Measurements from ENCODE around the gene CCDC188.

Gene CCDC188

DNA sequence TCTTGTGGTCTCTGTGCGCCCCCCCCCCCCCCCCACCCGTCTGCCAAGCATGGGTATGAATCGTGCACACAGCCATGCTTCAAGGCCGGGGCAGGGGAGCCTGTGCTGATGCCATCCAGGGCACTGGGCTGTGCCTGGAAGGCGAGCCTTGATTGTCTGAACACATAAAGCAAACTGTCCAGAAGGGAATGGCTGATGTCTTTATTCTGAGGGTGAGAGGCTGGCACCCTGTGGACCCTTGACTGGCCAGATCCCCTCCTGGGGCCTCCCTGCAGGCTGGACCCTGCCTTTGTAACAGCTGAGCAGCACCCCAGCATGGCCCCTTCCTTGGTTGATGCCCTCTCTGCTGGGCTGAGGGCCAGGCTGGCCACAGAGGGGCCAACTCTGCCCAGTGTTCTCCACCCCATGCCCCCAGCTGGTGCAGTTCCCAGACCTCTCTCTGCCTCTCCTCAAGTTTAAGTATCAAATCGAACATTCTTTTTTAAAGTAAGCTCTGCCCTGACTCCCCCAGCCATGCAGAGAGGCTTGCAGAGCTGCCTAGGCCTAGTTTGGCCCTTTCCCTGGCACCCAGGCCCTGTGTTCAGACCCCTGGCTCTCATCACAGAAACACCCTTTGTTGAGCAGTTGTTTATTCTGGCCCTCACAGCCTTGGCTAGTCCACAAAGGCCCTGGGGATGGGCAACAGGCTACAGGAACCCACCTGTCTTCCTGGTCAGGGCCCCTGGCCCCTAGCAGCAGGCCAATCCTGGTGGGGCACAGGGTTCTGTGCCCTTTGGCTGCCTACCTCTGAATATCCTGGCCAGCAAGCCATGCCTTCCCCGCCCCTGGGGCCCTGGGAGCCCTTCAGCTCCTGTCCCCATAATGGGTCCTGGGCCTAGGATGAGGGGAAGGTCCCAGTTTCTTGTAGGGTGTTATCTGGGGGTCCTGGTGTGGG is 38.9 kb downstream of the CCDC188 start:
- no peak for FAIRE-seq
- TF ChIP-seq, protein P1, sequence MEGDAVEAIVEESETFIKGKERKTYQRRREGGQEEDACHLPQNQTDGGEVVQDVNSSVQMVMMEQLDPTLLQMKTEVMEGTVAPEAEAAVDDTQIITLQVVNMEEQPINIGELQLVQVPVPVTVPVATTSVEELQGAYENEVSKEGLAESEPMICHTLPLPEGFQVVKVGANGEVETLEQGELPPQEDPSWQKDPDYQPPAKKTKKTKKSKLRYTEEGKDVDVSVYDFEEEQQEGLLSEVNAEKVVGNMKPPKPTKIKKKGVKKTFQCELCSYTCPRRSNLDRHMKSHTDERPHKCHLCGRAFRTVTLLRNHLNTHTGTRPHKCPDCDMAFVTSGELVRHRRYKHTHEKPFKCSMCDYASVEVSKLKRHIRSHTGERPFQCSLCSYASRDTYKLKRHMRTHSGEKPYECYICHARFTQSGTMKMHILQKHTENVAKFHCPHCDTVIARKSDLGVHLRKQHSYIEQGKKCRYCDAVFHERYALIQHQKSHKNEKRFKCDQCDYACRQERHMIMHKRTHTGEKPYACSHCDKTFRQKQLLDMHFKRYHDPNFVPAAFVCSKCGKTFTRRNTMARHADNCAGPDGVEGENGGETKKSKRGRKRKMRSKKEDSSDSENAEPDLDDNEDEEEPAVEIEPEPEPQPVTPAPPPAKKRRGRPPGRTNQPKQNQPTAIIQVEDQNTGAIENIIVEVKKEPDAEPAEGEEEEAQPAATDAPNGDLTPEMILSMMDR (IDR thresholded peaks at IDR 0.05; ENCODE audit: insufficient read depth, missing control alignments), result no peak
- DNase-seq (ENCODE audit: insufficient read length, low spot score), result no peak

DNA sequence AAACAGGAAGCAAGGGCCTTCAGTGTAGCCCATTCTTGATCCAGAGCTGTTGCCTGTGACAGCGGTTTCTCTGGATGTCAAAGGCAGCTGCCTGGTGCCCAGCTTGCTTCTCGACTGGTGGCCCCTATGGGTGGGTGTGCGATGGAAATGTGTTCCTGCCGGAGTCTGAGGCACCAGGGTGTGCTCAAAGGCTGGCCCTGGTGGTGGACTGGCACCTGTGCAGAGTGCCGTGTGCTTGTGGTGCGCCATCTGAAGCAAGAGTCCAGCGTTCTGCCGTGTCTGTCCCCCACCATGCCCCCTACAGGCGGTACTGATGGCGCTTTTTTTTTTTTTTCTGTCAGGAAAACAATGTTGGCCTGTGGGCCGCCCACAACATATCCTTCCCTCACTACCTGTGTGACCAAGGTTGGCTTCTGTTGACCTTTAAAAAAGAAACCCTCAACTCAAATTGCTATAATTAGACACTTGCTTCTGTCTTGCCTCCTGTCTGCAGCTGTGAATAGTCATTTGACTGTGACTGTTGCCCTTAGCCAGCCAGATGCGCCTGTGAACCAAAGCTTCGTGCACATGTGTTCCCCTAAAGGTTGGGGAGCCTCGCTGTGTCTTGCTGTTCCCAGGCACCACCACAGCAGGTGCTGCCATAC is 39.7 kb downstream of the CCDC188 start:
- FAIRE-seq, result no peak

DNA sequence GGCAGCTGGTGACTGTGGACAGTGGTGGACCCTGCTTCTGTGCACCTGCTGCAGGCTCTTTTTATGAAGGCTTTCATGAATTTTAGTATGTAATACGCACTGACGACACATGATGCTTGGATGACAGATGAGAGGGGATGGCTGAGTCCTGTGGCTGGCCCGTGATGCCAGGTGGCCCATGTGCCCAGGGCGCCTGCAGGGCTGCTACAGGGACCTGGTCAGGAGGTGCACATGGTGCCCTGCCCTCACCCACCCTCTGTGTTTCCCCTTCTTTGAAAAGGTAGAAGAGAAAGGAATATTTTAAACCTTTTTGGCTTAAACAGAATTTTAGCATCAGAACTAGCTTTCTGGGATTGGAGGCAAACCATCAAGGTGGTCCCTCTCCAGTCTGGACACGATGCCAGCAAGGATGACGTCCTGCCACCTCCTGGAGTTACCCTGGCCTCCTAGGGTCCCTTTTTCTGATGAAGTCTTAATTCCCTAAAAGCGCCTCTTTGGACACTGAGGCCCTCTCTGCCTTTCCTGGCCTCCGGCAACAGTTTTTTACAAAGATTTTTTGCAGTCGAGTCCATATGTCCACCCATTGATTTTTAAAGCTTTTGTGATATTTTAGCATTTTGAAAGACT is 40.4 kb downstream of the CCDC188 start:
- no peak for DNase-seq (ENCODE audit: insufficient read length, low spot score)
- FAIRE-seq, result no peak
- TF ChIP-seq, protein P1 (IDR thresholded peaks at IDR 0.05; ENCODE audit: insufficient read depth, missing control alignments), result no peak

More for the DNA sequence above, 39.7 kb downstream of the CCDC188 start:
- no peak for DNase-seq (ENCODE audit: insufficient read length, low spot score)
- TF ChIP-seq, protein P1 (IDR thresholded peaks at IDR 0.05; ENCODE audit: insufficient read depth, missing control alignments), result peak; percentile 24

DNA sequence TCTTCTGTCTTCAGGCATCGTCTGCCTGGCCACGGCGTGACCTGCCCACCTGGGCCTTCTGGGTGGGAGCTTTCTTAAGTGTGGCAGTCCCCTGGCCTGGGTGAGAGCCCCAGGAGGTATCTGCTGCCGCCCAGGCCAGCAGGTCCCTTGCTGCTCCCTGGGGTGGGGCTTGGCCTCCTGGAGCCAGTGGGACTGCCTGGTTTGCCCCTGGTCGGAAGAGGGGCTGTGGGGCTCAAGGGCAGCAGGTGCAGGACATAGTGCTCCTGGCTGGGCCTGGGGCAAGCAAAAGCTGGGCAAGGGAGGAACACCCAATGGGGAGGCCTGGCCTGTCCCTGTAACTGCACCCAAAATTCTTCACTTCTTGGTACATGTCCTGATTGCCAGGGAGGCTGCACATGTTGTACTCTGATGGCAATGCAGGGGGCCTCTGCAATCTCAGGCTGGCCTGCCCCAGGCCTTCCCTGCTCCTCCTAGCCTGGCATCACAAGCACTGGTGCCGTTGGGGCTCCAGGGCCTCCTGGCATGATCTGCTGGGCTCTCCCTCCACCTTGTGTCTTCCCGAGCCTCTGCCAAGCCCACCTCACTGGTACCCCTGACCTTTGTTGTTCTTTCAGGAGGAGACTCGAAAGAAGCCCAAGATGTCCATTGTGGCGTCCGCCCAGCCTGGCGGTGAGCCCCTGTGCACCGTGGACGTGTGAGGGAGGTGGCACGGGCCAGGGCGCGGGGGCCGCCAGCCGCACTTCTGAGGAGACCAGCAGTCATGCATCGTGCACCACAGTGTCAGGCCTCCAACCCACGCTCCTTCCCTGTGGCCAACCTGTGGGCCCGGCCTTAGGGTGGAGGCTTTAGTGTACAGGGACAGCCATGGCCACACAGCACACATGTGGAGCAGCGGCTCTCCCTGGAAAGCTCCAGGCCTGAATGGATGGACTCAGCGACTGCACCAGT is 41.2 kb downstream of the CCDC188 start:
- FAIRE-seq, result no peak

DNA sequence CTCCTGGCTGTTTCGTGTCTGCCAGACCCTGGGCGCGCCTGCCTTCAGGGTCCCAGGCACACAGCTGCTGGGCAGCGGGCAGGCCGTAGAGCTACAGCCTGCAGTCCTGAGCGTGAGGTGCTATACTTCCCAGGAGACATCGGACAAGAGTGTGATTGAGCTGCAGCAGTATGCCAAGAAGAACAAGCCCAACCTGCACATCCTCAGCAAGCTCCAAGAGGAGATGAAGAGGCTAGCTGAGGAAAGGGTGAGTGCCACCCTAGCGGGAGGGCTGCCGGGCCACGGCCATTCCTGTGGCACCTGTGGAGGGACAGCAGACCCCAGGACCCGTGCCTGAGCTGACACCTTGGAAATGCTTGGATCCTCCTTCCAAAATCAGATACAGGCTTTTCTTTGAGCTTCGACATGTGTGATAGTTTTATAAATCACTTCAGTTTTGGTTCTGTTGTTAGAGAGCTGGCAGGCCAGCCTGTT is 42.1 kb downstream of the CCDC188 start:
- no peak for FAIRE-seq
- TF ChIP-seq, protein P1 (IDR thresholded peaks at IDR 0.05; ENCODE audit: insufficient read depth, missing control alignments), result no peak
- DNase-seq (ENCODE audit: insufficient read length, low spot score), result no peak

More for the DNA sequence above, 41.2 kb downstream of the CCDC188 start:
- TF ChIP-seq, protein P1 (IDR thresholded peaks at IDR 0.05; ENCODE audit: insufficient read depth, missing control alignments), result no peak
- no peak for DNase-seq (ENCODE audit: insufficient read length, low spot score)

All from D721Med (cell line).